Naive thymus-derived CD8-positive, alpha-beta T cell (primary cell): Measurements from ENCODE around the gene RBBP4. TPM values are rescaled to one million over a fixed set of nuclear protein-coding genes. Genes with fewer than 3 reads are reported as not detected.
A peak's percentile ranks its signal among the peaks of the same experiment; 100 is the strongest.

ENCODE experiments used
- ATAC-seq, 2 donors: fragments of 150-1000 bp; cut with Tn5 transposase in 1 of 2; sonication (Bioruptor Pico), chemical (Tn5 transposase) in 1 of 2; 1 replicate in 1 of 2; 2 replicates in 1 of 2; pipeline ENCODE4 v1.10.0; 2021; ENCODE audit warnings: mild to moderate bottlenecking in 2 of 2, moderate library complexity in 2 of 2
- POLR2A ChIA-PET: fragments of 350-600 bp; sonication (Branson Sonifier 250); formaldehyde crosslinking; loops from one replicate; lab custom pipeline; 2021; ENCODE audit warnings: antibody characterized with exemption; lab: Charles Lee
- DNase-seq, 10 donors: peaks; one replicate each; pipeline versions ENCODE4 v3.0.0 to v3.0.0-alpha.2; 2020 to 2022
- H3K27ac Mint-ChIP-seq, 10 donors: one replicate each; pipeline ENCODE4 v1.8.0; 2020 to 2022; ENCODE audit warnings: mild to moderate bottlenecking in 10 of 10, mixed read lengths in 10 of 10, moderate library complexity in 4 of 10, inconsistent platforms in 1 of 10
- H3K27me3 Mint-ChIP-seq, 5 donors: one replicate each; pipeline ENCODE4 v1.8.0; 2021 to 2022; ENCODE audit warnings: mixed read lengths in 5 of 5
- H3K36me3 Mint-ChIP-seq, 3 donors: one replicate each; pipeline ENCODE4 v1.8.0; 2020 to 2022; ENCODE audit warnings: mixed read lengths in 3 of 3, mild to moderate bottlenecking in 2 of 3, inconsistent platforms in 1 of 3
- H3K4me1 Mint-ChIP-seq, 4 donors: one replicate each; pipeline ENCODE4 v1.8.0; 2021 to 2022; ENCODE audit warnings: mixed read lengths in 4 of 4
- H3K4me3 Mint-ChIP-seq, 10 donors: one replicate each; pipeline ENCODE4 v1.8.0; 2020 to 2022; ENCODE audit warnings: mild to moderate bottlenecking in 10 of 10, mixed read lengths in 10 of 10, moderate library complexity in 6 of 10, inconsistent platforms in 1 of 10
- H3K9me3 Mint-ChIP-seq, 9 donors: one replicate each; pipeline ENCODE4 v1.8.0; 2020 to 2022; ENCODE audit warnings: mixed read lengths in 9 of 9, mild to moderate bottlenecking in 3 of 9, inconsistent platforms in 1 of 9, moderate library complexity in 1 of 9
- polyA plus RNA-seq, 3 donors: library from polyadenylated mRNA; unstranded; fragments of 300-500 nt; fragmentation: Illumina TruSeq; gene quantifications; one replicate each; pipeline ENCODE4 v1.2.3, GENCODE V29; 2021
- total RNA-seq, 8 experiments: library from RNA in 2 of 8; stranded (reverse) in 2 of 8; gene quantifications; one replicate each; pipeline ENCODE4 v1.2.3 and lab custom pipeline; 2021 to 2026

RBBP4 gene
- total RNA-seq = 100 to 1,000 TPM; 191 to 193 TPM
- 100 to 1,000 TPM; 226 to 251 (median 231) TPM for polyA plus RNA-seq
- 67.4 to 215 (median 198) reads per million in 6 experiments for total RNA-seq (lab: John Stamatoyannopoulos, UW)

DNA sequence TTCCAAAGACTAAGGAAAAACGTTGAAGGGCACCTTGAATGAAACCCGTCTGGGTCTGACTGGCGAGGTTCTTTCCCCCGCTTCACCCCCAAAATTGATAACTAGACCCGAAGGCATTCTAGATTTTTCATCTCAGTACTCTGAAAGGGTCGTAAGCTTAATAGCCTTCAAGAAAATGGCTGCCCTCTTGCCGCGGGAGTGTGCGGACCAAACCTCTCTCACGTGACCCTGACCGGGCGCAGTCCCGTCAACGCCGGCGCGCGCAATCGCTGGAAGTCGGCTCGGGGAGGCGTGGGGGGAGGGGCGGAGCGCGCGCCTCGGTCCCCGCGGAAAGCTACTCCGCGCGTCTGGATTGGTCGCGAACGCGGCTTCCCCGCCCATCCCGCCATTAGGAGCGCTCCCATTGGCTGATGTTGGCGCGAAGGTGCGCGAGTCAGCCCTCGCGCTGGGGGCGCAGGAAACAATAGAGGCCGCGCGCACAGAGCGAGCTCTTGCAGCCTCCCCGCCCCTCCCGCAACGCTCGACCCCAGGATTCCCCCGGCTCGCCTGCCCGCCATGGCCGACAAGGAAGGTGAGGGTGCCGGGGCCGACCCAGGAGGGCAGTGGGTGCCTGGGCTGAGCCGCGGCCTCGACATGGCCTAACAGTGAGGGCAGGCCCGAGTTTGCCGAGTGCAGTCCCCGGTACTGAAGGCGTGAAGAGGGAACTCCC is at the start of gene RBBP4:
TSS of gene RBBP4 (plus strand) at position 457 of the 709 bp plus-strand sequence. CDS start at position 556, 99 bp downstream.
- POLR2A ChIA-PET = interaction anchor here (0.6 to 1.7 kb wide), 20 partner anchors 9 to 1006 kb away, joined by 3 to 11 read pairs (median 4); partner anchors contain the start of genes AZIN2, BSDC1, KHDRBS1 and KPNA6
- peak within 1 kb of the TSS; percentile 81 to 99 (median 96) for H3K4me3 Mint-ChIP-seq
- no peaks in the 10 kb centered on the region for H3K27me3 Mint-ChIP-seq
- H3K27ac Mint-ChIP-seq = peak within 1 kb of the TSS; percentile 97 to 100 (median 100)
- peak; percentile 83 to 85 for ATAC-seq
- peaks cover 3 to 47% (median 5%) of the 10 kb centered on the region in 3 donors for H3K36me3 Mint-ChIP-seq
- H3K9me3 Mint-ChIP-seq = no peaks in the 10 kb centered on the region
- DNase-seq = peak; percentile 97 to 99 (median 98)
- H3K4me1 Mint-ChIP-seq = peaks cover 21 to 71% (median 63%) of the 10 kb centered on the region in 4 donors

- ATAC-seq = no peak
- POLR2A ChIA-PET = no interaction called here
- Mint-ChIP-seq H3K36me3 (no peaks in the 10 kb centered on the region), H3K27me3 (no peaks in the 10 kb centered on the region), H3K4me1 (no peaks in the 10 kb centered on the region), H3K9me3 (no peaks in the 10 kb centered on the region), H3K27ac (no peak overlapping the region), H3K4me3 (no peak overlapping the region)
- DNase-seq = no peak
Measured at GRCh38 chr1:32605711-32606424, 45.1 kb upstream of the RBBP4 start.

DNA sequence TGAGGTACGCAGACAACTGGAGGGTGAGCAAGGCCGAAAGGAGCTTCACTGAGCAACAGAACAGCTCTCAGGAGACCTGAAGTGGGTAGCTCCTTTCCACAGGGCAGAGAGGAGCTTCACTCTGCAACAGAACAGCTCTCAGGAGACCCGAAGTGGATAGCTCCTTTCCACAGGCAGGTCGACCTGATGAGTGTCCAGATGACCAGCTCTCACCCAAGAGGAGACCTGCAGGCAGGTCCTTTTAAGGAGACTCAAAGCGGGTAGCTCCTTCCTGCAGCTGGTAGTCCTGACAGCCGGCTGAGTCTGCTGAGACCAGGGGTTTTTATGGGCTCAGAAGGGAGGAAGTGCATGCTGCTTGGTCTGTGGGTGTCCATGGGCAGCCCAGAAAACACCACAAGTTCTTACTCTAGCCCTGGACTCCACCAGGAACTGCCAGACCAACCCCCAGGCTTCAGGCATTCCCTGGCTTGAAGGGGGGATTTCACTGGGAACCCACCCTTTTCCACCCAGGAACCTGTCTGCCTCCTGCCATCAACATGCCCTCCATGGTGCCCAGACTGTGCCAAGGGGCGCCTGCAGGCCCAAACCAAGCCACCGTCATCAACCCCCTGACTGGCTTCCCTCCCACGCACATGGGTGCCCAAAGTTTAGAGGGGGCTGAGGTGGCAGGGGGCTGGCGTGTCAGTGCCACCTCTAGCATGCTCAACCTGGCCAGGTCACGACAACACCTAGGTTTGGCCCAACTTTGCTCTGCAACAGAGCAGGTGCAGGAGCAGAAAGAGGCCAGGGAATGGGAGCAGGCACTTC is 44.2 kb upstream of the RBBP4 start:
- H3K9me3 Mint-ChIP-seq = no peaks in the 10 kb centered on the region
- POLR2A ChIA-PET = no interaction called here
- peaks cover 0 to 3% (median 1%) of the 10 kb centered on the region in 4 donors for H3K4me1 Mint-ChIP-seq
- ATAC-seq (no peak), DNase-seq (no peak)
- H3K36me3 Mint-ChIP-seq = no peaks in the 10 kb centered on the region
- no peak overlapping the region for H3K4me3 Mint-ChIP-seq
- H3K27ac Mint-ChIP-seq = peak overlapping the region in 1 of 10 donors; percentile 52
- H3K27me3 Mint-ChIP-seq = no peaks in the 10 kb centered on the region

DNA sequence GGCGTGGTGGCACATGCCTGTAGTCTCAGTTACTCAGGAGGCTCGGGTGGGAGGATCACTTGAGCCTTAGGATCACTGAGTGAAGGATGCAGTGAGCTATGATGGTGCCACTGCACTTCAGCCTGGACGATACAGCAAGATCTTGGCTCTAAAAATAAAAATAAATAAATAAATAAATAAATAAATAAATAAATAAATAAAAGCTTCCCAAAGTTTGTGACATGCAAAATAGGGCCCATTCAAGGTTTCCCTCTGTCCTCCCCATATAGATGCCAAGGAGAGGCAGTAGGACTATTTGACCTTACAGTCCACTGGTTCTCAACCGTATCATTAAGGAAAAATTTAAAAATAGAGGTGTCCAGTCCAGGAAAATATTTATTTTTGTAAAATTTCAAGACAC is 41.8 kb upstream of the RBBP4 start:
- Mint-ChIP-seq H3K9me3 (no peaks in the 10 kb centered on the region), H3K4me3 (no peak overlapping the region), H3K27ac (no peak overlapping the region), H3K27me3 (no peaks in the 10 kb centered on the region), H3K36me3 (no peaks in the 10 kb centered on the region), H3K4me1 (peaks cover 4 to 11% (median 9%) of the 10 kb centered on the region in 4 donors)
- no peak for DNase-seq
- POLR2A ChIA-PET = no interaction called here
- ATAC-seq = no peak

DNA sequence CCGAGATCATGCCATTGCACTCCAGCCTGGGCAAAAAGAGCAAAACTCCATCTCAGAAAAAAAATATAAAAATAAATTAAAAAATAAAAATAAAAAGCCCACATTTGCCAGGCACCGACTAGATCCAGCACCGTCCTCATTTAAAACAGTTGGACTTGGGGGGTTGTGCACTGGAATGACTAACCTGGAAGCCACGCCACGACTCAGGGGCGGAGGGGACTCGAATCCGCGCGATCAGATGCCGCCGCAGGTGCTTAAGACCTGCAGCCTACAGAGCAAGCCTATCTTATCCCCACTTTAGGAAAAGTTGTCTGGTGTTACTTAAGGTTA is 39.2 kb upstream of the RBBP4 start:
- POLR2A ChIA-PET = interaction anchor here (0.6 to 0.7 kb wide), 3 partner anchors 8 to 184 kb away, joined by 3 to 5 read pairs (median 4); no protein-coding TSS in a partner anchor
- DNase-seq (no peak), ATAC-seq (no peak)
- peak overlapping the region; percentile 70 to 84 (median 79) for H3K4me3 Mint-ChIP-seq
- no peaks in the 10 kb centered on the region for H3K9me3 Mint-ChIP-seq
- H3K27me3 Mint-ChIP-seq = no peaks in the 10 kb centered on the region
- H3K4me1 Mint-ChIP-seq = peaks cover 4 to 11% (median 9%) of the 10 kb centered on the region in 4 donors
- peak overlapping the region in 1 of 10 donors; percentile 27 for H3K27ac Mint-ChIP-seq
- peaks cover 0 to under 1% (median 0%) of the 10 kb centered on the region in 3 donors for H3K36me3 Mint-ChIP-seq

DNA sequence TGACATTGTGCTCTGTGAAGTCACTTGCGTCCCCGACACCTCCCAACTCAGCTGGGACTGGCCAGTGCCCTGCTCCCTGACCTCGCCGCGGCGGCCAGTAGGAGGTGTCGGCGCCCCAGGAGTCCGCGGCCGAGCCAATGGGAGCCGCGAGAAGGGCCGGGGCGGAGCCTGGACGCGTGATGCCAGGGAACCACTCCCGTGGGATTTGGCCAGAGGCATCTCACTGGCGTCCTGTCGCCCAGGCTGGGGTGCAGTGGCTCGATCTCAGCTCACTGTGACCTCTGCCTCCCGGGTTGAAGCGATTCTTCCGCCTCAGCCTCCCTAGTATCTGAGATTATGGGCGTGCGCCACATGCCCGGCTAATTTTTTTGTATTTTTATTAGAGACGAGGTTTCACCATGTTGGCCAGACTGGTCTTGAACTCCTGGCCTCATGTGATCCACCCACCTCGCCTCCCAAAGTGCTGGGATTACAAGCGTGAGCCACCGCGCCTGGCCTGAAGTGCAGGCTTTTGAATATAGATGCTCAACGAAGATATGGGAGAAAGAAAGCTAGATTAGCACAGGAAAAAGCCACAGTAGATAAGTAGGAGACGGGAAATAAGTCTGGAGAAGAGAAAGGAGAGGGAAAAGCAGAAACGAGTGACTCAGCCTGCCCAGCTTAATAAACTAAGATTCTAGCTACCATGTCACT is 38.7 kb upstream of the RBBP4 start:
- Mint-ChIP-seq H3K27ac (peak overlapping the region in 5 of 10 donors; percentile 1 to 65 (median 36)), H3K36me3 (peaks cover 0 to 2% (median 0%) of the 10 kb centered on the region in 3 donors), H3K9me3 (no peaks in the 10 kb centered on the region), H3K4me3 (peak overlapping the region; percentile 70 to 84 (median 79)), H3K27me3 (no peaks in the 10 kb centered on the region), H3K4me1 (peaks cover 4 to 11% (median 9%) of the 10 kb centered on the region in 4 donors)
- peak; percentile 91 to 99 for ATAC-seq
- POLR2A ChIA-PET = interaction anchor here (0.6 to 1.0 kb wide), 3 partner anchors 14 to 184 kb away, joined by 3 to 5 read pairs (median 4); partner anchors contain the start of gene RBBP4
- DNase-seq = peak in 9 of 10 donors; percentile 14 to 65 (median 32)

DNA sequence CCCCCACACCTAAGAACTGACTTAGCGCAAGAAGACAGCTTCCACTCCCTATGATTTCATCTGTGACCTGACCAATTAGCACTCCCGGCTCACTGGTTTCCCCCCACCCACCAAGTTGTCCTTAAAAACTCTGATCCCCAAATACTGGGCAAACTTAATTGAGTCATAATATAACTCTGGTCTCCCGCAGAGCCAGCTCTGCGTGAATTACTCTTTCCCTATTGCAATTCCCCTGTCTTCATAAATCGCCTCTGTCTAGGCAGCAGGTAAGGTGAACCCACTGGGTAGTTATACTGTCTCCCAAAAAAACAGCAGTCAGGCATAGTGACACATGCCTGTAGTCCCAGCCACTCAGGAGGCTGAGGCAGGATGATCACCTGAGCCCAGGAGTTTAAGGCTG is 37.5 kb upstream of the RBBP4 start:
- DNase-seq (no peak), ATAC-seq (no peak)
- Mint-ChIP-seq H3K4me1 (peaks cover 4 to 11% (median 9%) of the 10 kb centered on the region in 4 donors), H3K27ac (peak overlapping the region in 2 of 10 donors; percentile 35 to 39), H3K9me3 (no peaks in the 10 kb centered on the region), H3K36me3 (peaks cover 0 to 4% (median 0%) of the 10 kb centered on the region in 3 donors), H3K27me3 (no peaks in the 10 kb centered on the region), H3K4me3 (peak overlapping the region in 5 of 10 donors; percentile 22 to 56 (median 39))
- POLR2A ChIA-PET = interaction anchor here (1.0 kb wide), 1 partner anchor 37 kb away, joined by 3 read pairs; the partner anchor contains the start of gene RBBP4

GRCh38 chr1:32618673-32619221 is 32.3 kb upstream of the RBBP4 start:
- ATAC-seq = no peak
- no peak for DNase-seq
- H3K27ac Mint-ChIP-seq = no peak overlapping the region
- POLR2A ChIA-PET = interaction anchor here (0.6 kb wide), 1 partner anchor 786 kb away, joined by 3 read pairs; no protein-coding TSS in a partner anchor
- no peaks in the 10 kb centered on the region for H3K27me3 Mint-ChIP-seq
- peaks cover 6 to 34% (median 12%) of the 10 kb centered on the region in 3 donors for H3K36me3 Mint-ChIP-seq
- no peaks in the 10 kb centered on the region for H3K9me3 Mint-ChIP-seq
- no peak overlapping the region for H3K4me3 Mint-ChIP-seq
- H3K4me1 Mint-ChIP-seq = peaks cover 10 to 14% (median 11%) of the 10 kb centered on the region in 4 donors

DNA sequence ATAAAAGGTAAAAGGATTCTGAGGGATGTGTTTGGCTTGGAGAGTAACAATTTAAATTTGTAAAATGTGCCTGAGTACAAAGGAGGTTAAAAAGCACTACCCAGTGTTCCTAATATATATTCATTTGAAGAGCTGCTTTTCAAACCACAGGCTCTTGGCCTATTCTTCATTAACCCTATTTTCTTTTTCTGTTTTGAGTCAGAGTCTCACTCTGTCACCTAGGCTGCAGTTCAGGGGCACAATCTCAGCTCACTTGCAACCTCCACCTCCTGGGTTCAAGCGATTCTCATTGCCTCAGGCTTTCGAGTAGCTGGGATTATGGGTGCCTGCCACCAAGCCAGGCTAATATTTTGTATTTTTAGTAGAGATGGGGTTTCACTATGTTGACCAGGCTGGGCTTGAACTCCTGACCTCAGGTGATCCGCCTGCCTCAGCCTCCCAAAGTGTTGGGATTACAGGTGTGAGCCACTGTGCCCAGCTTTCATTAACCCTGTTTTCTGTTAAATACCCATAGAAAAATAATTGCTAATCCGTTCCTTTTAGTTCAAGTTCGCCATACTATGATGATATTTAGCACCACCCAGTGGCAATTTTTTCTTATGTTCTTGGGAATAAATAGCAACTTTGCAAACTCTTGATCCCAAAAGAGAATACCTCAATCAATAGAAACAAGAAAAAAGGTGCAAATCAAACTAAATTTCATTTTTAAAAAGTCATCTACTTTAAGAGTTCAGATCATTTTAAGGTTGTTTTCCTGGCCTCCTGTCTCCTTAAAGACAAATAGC is 31.1 kb upstream of the RBBP4 start:
- ATAC-seq (no peak), DNase-seq (no peak)
- Mint-ChIP-seq H3K9me3 (no peaks in the 10 kb centered on the region), H3K27me3 (no peaks in the 10 kb centered on the region), H3K27ac (peak overlapping the region in 2 of 10 donors; percentile 34 to 41), H3K36me3 (peaks cover 6 to 43% (median 19%) of the 10 kb centered on the region in 3 donors), H3K4me3 (no peak overlapping the region), H3K4me1 (peaks cover 16 to 22% (median 18%) of the 10 kb centered on the region in 4 donors)
- POLR2A ChIA-PET = interaction anchor here (0.6 to 1.0 kb wide), 2 partner anchors 8 to 31 kb away, joined by 3 to 4 read pairs; partner anchors contain the start of gene RBBP4

DNA sequence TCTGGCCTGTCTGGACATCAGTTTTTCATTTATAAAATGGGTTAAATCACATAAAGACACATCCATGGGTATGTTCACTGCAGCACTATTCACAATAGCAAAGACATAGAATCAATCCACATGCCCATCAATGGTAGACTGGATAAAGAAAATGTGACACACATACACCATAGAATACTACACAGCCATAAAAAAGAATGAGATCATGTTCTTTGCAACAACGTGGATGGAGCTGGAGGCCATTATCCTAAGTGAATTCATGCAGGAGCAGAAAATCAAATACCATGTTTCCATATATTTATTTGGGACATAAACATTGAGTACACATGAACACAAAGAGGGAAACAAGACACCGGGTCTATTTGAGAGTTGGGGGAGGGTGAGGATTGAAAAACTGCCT is 28.8 kb upstream of the RBBP4 start:
- H3K9me3 Mint-ChIP-seq = no peaks in the 10 kb centered on the region
- H3K4me1 Mint-ChIP-seq = peaks cover 16 to 26% (median 21%) of the 10 kb centered on the region in 4 donors
- H3K36me3 Mint-ChIP-seq = peaks cover 6 to 56% (median 22%) of the 10 kb centered on the region in 3 donors
- H3K4me3 Mint-ChIP-seq = no peak overlapping the region
- ATAC-seq (no peak), DNase-seq (no peak)
- POLR2A ChIA-PET = interaction anchor here (0.5 kb wide), 1 partner anchor 27 kb away, joined by 4 read pairs; no protein-coding TSS in a partner anchor
- H3K27ac Mint-ChIP-seq = peak overlapping the region in 2 of 10 donors; percentile 12 to 14
- no peaks in the 10 kb centered on the region for H3K27me3 Mint-ChIP-seq
